Gastroesophageal sphincter (tissue), 4 donors: ENCODE results near the gene SNW1. TPM values are rescaled to one million over a fixed set of nuclear protein-coding genes. Genes with fewer than 3 reads are reported as not detected.
A peak's percentile ranks its signal among the peaks of the same experiment; 100 is the strongest.
"Not testable (repeated sequence)": the region's sequence is repeated elsewhere in the genome, so short reads cannot be mapped to it uniquely, and the experiment has no call there.

ENCODE experiments used
- ATAC-seq: fragments of 150-250 bp; one replicate; pipeline ENCODE4 v1.9.1; 2016; ENCODE audit warnings: mild to moderate bottlenecking, moderate library complexity
- H3K27ac ChIP-seq, 4 donors: fragments of 200-600 bp; sonication (generic) in 3 of 4; 1 replicate in 3 of 4; 2 replicates in 1 of 4; pipeline ENCODE4 v1.5.1; 2016 to 2019
- H3K27me3 ChIP-seq: fragments of 200-600 bp; sonication (generic); one replicate; pipeline ENCODE4 v1.5.1; 2019
- H3K36me3 ChIP-seq, 2 donors: fragments of 200-600 bp; sonication (generic); one replicate each; pipeline ENCODE4 v1.5.1; 2019; ENCODE audit warnings: control low read depth in 1 of 2
- H3K4me1 ChIP-seq, 3 donors: fragments of 200-600 bp; sonication (generic); 1 replicate in 2 of 3; 2 replicates in 1 of 3; pipeline ENCODE4 v1.5.1; 2016 to 2019; ENCODE audit warnings: control low read depth in 2 of 3
- H3K4me3 ChIP-seq, 2 donors: fragments of 200-600 bp; sonication (generic); one replicate each; pipeline ENCODE4 v1.5.1; 2019; ENCODE audit warnings: mild to moderate bottlenecking in 1 of 2, moderate library complexity in 1 of 2
- H3K9me3 ChIP-seq, 3 donors: fragments of 200-600 bp; sonication (generic); one replicate each; pipeline ENCODE4 v1.5.1; 2017 to 2019; ENCODE audit warnings: control low read depth in 2 of 3
- CTCF ChIP-seq, 4 experiments: fragments of 200-600 bp in 2 of 4; fragments of 450-650 bp in 2 of 4; sonication (generic) in 1 of 4; IDR thresholded peaks; one replicate each; pipeline ENCODE4 v1.5.1; 2017 to 2019; ENCODE audit warnings: antibody characterized with exemption in 4 of 4, mild to moderate bottlenecking in 2 of 4, moderate library complexity in 2 of 4
- EP300 ChIP-seq: sonication (generic); formaldehyde crosslinking; IDR thresholded peaks from one replicate; pipeline ENCODE4 v1.6.1; 2017; ENCODE audit warnings: antibody characterized with exemption, mild to moderate bottlenecking
- POLR2A ChIP-seq, 2 donors: fragments of 450-650 bp; IDR thresholded peaks; one replicate each; pipeline ENCODE4 v1.6.1; 2017; ENCODE audit warnings: antibody characterized with exemption in 2 of 2, mild to moderate bottlenecking in 2 of 2, moderate library complexity in 1 of 2
- POLR2AphosphoS5 ChIP-seq: sonication (generic); formaldehyde crosslinking; IDR thresholded peaks from one replicate; pipeline ENCODE4 v1.6.1; 2017; ENCODE audit warnings: antibody characterized with exemption
- WGBS, 2 donors: methylation state at CpG; one replicate each; pipeline ENCODE4 v1.1.5; 2018; ENCODE audit warnings: low coverage in 1 of 2; 5-methylcytosine and 5-hydroxymethylcytosine counted together
- total RNA-seq, 4 donors: library from RNA; depleted of rRNA; stranded (reverse); fragments of >200 nt; gene quantifications; one replicate each; pipeline ENCODE4 v1.1.0, GENCODE V29; 2016

SNW1 gene
- total RNA-seq, 4 donors from 2014 or later = 43.7 to 70.5 (median 49.4) TPM

GRCh38 chr14:77800814-77801213 is 39.9 kb upstream of the SNW1 start:
- Histone ChIP-seq H3K9me3 (no peaks in the 10 kb centered on the region), H3K4me3 (peak overlapping the region in 1 of 2 donors; percentile 94), H3K27ac (peak overlapping the region in 3 of 4 donors; percentile 90 to 93 (median 90)), H3K27me3 (peaks cover 6% of the 10 kb centered on the region), H3K4me1 (peaks cover 0 to 14% (median 3%) of the 10 kb centered on the region in 3 donors), H3K36me3 (no peaks in the 10 kb centered on the region)
- TF ChIP-seq CTCF (IDR thresholded peaks at IDR 0.05) (no peak), POLR2AphosphoS5 (no peak), EP300 (no peak), POLR2A (IDR thresholded peaks at IDR 0.05) (no peak)
- no peak for ATAC-seq
- 67 to 100% methylated on average over 1 of the region's 1 CpG for WGBS, 2 donors

DNA sequence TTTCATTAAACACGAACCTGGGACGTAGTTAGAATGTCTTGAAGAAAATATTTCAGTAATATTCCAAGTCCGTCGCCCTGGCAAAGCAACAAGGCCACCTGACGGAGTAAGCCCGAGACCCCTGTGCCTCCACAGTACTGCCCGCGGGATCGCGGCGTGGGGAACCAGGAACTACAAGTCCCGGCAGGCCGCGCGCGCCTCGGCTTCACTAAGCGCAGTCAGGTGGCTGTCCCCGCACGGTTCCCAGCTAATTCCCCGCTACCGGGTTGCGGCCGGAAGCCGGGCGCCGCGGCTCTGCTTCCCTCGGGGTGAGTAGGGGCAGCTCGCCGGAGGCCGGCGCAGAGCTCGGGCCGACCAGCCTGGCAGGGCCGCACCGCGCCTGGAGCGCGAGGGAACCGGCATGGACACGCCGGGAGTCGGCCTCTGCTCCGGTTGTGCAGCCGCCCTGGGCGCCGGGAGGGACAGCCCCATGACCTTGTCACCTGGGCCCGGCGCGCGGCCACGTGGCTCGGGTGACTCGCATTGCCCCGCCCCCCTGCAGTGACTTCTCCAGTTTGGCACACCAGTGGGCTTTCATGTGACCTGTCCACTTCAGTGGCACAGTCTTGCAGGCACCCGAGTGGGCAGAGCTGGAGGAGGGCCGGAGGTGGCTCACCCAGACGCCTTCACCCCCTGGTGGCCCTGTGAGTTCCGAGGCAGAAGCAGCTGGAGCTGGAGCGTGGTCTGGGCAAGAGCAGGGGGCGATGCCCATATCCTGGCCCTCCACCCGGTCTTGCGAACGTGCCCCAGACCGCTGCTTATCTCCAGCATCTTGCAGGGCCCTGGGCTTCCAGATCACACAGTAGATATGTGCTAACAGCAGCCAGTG is 39.1 kb upstream of the SNW1 start, which contains the start of gene ADCK1:
ADCK1 (plus strand) TSS at position 247 of the 868 bp plus-strand sequence. CDS start 18,870 bp downstream, outside the sequence.
- Histone ChIP-seq H3K27me3 (peaks cover 8% of the 10 kb centered on the region), H3K4me1 (peaks cover 0 to 14% (median 3%) of the 10 kb centered on the region in 3 donors), H3K9me3 (no peaks in the 10 kb centered on the region), H3K4me3 (peak within 1 kb of the TSS; percentile 54 to 94), H3K36me3 (no peaks in the 10 kb centered on the region), H3K27ac (peak within 1 kb of the TSS; percentile 21 to 93 (median 90))
- ATAC-seq = peak; percentile 96
- TF ChIP-seq EP300 (no peak), CTCF (IDR thresholded peaks at IDR 0.05) (peak in 3 of 4 experiments; percentile 43 to 56 (median 53)), POLR2A (IDR thresholded peaks at IDR 0.05) (peak; percentile 35 to 41), POLR2AphosphoS5 (peak; percentile 42)
- 0 to 1% methylated on average over 2 to 20 of the region's 66 CpGs for WGBS, 2 donors

DNA sequence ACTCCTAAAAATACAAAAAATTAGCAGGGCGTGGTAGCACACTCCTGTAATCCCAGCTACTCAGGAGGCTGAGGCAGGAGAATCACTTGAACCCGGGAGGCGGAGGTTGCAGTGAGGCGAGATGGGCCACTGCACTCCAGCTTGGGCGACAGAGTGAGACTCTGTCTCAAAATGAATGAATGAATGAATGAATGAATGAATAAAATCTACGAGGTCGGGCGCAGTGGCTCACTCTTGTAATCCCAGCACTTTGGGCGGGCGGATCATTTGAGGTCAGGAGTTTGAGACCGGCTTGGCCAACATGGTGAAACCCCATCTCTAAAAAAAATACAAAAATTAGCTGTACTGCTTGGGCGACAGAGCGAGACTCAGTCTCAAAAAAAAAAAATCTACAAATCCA is 38.5 kb upstream of the SNW1 start:
- not testable (repeated sequence) for H3K27me3 ChIP-seq, H3K9me3 ChIP-seq, H3K36me3 ChIP-seq, ATAC-seq
- H3K4me3 ChIP-seq = peak overlapping the region; percentile 54 to 94
- peaks cover 0 to 14% (median 3%) of the 10 kb centered on the region in 3 donors for H3K4me1 ChIP-seq
- WGBS, 2 donors = 66 to 70% methylated on average over 10 to 12 of the region's 13 CpGs
- peak overlapping the region in 3 of 4 donors; percentile 90 to 93 (median 90) for H3K27ac ChIP-seq

- H3K4me1 ChIP-seq = peaks cover 0 to 2% (median 0%) of the 10 kb centered on the region in 3 donors
- 67 to 80% methylated on average over 2 to 4 of the region's 4 CpGs for WGBS, 2 donors
- no peak for ATAC-seq
Measured at GRCh38 chr14:77794357-77794756, 33.4 kb upstream of the SNW1 start.

DNA sequence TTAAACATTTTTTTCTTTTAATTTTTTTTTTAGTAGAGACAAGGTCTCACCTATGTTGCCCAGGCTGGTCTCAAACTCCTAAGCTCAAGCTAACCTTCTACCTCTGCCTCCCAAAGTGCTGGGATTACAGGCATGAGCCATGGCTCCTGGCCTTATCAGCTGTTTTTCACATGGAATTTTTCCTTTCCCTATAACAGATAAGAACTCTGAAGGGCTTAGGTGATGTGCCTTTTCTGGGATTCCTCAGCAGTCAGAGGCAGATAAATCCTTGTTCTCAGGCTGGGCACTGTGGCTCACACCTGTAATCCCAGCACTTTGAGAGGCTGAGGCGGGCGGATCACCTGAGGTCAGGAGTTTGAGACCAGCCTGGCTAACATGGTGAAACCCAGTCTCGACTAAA is 32.3 kb upstream of the SNW1 start:
- H3K4me1 ChIP-seq, ATAC-seq, H3K9me3 ChIP-seq, H3K36me3 ChIP-seq, H3K4me3 ChIP-seq, H3K27ac ChIP-seq: not testable (repeated sequence)
- peaks cover 28% of the 10 kb centered on the region for H3K27me3 ChIP-seq
- 100% methylated on average over 3 of the region's 3 CpGs; no CpG with 5 or more reads in 1 of the 2 donors for WGBS, 2 donors

More at GRCh38 chr14:77794357-77794756, 33.4 kb upstream of the SNW1 start:
- Histone ChIP-seq H3K4me3 (no peak overlapping the region), H3K9me3 (no peaks in the 10 kb centered on the region), H3K27me3 (peaks cover 24% of the 10 kb centered on the region), H3K36me3 (no peaks in the 10 kb centered on the region), H3K27ac (no peak overlapping the region)
- TF ChIP-seq POLR2AphosphoS5 (no peak), CTCF (IDR thresholded peaks at IDR 0.05) (no peak), EP300 (no peak), POLR2A (IDR thresholded peaks at IDR 0.05) (no peak)

DNA sequence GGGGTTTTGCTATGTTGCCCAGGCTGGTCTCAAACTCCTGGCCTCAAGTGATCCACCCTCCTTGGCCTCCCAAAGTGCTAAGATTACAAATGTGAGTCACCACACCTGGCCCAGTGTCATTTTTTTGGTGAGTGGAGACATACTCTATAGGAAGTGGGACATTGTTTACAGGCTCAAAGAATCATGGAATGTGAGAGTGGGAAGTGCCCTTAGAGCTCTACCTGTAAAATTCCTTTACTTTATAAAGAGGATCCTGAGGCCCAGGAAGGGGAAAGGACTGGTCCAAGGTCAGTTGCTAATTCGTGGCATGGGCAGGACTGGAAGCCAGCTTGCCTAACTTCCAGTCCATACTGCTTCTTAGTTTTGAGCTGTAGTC is 30.3 kb upstream of the SNW1 start:
- H3K4me3 ChIP-seq = no peak overlapping the region
- ATAC-seq = no peak
- H3K36me3 ChIP-seq = no peaks in the 10 kb centered on the region
- H3K9me3 ChIP-seq = no peaks in the 10 kb centered on the region
- no peaks in the 10 kb centered on the region for H3K4me1 ChIP-seq
- TF ChIP-seq CTCF (IDR thresholded peaks at IDR 0.05) = no peak
- peaks cover 34% of the 10 kb centered on the region for H3K27me3 ChIP-seq
- WGBS, 2 donors = 40 to 83% methylated on average over 1 of the region's 1 CpG
- no peak overlapping the region for H3K27ac ChIP-seq
